Stimulated activated CD4-positive, alpha-beta T cell treated with anti-CD3 and anti-CD28 coated beads, Interleukin-15, amount 100 ng/mL, for 24 hours (primary cell): ENCODE results near the gene ACSF2.

Experiments
- DNase-seq: peaks from one replicate; pipeline ENCODE4 v3.0.0-alpha.2; 2020

The ACSF2 gene

DNA sequence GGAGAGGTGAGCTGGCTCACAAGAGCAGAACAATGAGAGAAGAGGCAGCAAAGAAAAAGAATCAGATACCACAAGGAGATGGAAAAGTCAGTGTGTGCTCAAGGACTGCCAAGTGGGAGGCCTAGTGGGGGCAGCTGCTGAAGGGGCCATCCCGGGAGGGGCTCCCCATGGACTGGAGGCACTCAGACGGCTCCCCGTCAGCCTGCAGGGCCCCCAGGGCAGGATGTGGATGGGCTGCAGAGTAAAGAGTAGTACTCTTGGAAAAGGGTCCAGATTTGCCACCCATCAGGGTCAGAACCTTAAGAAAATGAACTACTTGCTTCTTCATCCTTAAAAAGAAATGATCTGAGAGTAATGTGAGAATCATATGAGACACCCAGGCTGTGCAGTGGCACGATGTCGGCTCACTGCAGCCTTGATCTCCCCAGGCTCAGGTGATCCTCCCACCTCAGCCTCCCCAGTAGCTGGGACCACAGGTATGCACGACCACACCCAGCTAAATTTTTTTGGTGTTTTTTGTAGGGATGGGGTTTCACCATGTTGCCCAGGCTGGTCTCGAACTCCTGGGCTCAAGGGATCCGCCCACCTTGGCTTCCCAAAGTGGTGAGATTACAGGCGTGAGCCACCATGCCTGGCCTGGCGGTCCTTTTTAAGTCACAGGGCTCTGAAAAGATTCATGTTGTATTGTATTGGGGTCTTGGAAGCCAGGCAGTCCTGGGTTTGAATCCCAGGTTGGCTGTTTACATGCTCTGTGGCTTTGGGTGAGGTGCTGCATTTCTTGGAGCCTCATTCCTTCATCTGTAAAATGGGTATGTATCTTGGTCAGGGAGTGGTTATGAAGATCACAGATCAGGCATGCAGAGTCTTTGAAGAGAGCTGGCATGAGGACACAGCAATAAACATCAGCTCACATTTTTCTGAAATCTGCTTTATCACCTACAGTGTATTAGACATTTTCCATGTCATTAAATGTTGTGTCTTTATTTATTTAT is 15.1 kb downstream of the ACSF2 start:
- no peak for DNase-seq

DNA sequence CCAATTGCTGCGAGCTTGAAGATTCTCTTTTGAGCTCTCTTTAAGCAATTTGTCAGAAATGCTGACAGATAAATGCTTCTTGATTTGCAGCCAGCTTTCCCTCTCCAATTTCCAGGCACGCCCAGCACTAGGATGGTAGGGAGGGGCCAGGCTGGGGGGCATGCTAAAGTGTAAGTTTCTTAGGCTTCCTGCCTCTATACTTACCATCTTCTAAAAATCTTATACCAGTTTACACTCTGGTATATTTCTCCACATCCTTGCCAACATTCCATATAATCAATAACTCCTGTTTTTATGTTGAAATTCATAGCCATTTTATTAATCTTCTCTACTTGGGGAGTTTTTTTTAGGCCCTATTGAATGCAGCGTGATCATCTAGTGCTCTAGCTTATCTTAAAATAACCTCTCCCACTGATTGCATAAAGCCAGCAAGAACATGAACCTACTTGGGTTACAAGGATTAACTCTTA is 17.5 kb downstream of the ACSF2 start:
- DNase-seq, result no peak

DNA sequence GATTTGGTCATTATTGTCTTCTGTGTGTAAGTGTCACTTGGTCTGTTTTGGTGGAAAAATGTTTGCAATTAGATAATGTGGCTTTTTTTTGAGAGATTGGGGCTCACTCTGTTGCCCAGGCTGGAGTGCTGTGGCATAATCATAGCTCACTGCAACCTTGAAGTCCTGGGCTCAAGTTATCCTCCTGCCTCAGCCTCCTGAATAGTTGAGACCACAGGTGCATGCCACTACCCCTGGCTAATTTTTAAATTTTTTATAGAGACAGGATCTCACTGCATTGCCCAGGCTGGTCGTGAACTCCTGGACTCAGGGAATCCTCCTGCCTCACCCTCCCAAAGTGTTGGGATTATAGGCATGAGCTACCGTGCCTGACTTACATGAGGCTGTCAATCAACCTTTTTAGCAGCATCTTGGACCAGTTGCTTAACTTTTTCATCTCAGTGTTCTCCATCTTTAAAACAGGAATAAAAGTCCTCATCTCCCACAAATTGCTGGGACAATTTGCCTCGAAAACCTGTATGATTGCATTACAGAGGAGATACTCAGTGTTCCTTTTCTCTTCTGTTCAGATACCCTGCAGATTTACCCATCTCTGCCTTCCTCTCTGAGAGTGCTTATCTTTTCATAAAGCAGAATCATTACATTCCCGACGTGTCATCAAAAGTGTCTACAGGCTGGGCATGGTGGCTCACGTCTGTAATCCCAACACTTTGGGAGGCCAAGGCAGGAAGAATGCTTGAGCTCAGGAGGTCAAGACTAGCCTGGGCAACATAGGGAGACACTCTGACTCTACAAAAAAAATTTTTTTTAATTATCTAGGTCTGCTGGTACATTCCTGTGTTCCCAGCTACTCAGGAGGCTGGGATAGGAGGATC is 19.1 kb downstream of the ACSF2 start:
- no peak for DNase-seq

DNA sequence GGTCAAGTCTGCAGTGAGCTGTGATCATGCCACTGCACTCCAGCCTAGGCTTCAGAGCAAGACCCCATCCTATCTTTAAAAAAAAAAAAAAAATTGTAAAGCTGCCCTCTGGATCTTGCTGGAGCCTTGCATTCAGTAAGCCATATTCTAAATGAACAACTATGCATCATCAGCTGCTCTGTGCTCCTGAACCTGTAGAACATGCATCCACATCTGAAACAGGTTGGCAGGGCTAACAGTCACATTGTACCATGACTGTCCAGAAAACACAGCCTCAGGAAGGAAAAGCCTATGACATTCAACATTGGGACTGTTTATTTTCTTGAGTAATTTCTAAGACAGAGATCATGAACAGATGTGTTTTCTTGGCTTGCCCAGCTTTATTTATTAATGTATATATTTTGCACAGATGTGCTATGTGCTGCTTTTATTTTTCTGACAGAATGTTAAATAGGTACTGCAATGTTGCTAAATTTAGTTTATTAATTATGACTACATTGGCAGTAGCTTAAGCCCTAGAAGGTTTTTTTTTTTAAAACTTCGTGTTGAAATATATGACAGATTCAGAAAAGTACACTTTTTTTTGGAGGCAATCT is 19.8 kb downstream of the ACSF2 start:
- no peak for DNase-seq

DNA sequence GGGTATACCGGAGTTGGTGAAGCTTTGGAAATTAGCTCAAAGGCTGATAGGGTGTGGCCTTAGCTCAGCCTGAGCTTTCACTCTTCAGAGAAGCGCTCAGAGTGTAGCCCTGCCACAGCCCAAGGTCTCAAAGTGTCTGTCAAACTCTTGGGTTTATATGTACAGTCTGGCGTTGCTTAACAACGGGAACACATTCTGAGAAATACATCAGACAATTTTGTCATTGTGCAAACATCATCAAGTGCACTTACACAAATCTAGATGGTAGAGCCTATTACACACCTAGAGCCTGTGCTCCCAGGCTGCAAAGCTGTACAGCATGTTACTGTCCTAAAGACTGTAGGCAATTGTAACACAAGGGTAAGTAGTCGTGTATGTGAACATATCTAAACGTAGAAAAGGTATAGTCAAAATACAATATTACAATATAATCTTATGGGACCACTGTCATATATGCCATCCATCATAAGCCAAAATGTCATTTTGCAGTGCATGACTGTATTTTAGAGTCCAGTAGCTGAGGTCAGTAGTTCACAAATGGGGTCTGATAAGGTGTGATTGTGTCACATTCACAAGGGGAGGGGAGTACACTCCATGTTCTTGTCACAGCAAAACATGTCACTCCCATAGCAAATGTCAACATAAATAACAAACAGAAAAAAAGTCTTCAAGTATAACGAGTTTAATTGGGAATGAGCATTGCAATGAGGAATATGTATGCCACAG is 22.0 kb downstream of the ACSF2 start:
- DNase-seq, result no peak

DNA sequence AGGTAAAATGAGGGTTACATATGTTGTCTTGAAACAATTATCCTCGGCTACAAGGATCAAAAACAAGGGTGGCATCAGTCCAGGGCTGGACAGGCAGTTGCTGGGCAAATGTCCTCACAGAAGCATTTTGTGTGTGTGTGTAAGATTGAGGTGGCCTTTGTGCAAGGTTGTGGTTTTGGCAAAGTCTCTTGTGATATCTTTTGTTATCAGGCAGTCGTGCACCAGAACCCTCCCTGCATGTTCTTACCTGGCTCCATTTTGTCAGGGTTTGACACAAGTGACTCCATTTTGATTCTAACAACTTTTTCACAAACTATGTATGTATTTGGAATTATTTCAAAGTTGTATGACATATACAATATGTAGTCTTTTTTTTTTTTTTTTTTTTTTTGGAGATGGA is 22.6 kb downstream of the ACSF2 start:
- DNase-seq, result no peak

DNA sequence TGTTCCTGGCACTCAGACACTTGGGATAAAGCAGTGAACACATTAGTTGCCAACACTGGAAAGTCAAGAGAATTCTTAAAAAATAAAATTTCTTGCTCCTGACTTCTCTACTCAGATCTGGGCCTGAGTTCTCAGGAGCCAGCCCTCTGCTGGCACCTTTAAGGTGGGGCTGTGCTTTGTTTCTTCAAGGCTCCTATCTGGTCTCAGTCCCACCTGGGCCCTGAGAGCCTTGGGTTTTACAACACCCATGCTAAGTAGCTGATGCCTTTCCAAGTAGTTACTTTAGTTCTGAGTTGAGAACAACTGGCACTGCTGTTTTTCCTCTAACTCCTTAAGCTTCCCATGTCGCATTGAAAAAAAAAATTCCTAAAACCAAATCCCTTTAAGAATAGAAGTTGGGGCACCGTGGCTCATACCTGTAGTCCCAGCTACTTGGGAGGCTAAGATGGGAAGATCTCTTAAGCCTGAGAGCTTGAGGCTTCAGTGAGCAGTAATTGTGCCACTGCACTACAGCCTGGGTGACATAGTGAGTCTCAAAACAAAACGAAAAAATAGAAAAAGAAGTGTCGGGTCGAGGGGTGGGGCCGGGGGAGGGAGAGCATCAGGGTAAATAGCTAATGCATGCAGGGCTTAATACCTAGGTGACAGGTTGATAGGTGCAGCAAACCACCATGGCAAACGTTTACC is 26.1 kb downstream of the ACSF2 start:
- no peak for DNase-seq

DNA sequence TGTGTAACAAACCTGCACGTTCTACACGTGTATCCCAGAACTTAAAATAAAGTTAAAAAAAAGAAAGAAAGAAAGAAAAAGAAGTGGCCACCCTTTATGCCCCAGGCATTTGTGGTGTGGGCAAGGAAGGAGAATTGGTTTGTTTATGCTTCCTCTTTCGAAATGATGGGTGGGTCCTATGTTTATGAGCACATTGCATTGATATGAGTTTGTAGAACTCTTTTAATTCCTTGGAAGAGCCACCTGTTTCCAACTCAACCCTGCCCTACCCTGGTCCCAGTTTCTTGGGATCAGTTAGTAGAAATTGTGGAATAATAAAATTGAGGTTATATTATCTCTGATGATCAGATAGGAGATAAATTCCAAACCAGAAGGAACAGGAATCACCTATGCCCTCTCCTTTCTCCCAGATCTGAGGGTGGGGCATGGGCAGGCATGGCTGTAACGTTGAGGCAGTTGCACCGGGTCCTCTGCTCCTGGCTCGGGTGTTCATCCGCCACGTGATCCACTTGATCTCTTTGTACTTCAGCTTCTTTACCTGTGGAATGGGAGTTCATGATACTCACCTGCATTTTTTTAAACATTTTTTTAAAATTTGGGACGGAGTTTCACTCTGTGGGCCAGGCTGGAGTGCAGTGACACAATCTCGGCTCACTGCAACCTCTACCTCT is 26.7 kb downstream of the ACSF2 start:
- no peak for DNase-seq

DNA sequence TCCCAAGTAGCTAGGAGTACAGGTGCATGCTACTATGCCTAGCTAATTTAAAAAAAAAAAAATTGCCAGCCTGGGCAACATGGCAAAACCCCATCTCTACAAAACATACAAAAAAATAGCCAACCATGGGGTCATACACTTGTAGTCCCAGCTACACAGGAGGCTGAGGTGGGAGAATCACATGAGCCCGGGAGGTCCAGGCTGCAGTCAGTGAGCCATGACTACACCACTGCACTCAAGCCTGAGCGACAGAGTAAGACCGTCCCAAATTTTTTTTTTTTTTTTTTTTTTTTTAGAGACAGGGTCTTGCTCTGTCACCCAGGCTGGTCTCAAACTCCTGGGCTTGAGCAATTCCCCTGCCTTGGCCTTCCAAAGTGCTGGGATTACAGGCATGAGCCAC is 27.9 kb downstream of the ACSF2 start:
- DNase-seq, result no peak

DNA sequence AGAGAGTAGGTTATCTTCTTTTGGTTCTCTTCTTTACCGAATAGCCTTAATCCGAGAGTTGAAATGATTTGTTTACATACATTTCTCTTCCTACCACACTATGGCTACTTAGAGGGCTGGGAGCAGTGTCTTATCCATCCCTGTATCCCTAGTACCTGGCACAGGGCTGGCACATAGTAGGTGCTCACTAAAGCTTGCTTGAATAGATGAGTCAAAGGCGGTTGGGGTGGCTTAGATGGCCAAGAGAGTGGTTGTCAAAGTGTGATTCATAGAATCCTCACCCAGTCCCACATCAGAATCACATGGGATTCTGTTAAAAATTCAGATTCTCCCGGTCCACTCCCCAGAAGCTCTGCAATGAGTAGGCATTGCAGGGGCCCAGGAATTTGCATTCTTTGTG is 31.6 kb downstream of the ACSF2 start:
- DNase-seq, result no peak

DNA sequence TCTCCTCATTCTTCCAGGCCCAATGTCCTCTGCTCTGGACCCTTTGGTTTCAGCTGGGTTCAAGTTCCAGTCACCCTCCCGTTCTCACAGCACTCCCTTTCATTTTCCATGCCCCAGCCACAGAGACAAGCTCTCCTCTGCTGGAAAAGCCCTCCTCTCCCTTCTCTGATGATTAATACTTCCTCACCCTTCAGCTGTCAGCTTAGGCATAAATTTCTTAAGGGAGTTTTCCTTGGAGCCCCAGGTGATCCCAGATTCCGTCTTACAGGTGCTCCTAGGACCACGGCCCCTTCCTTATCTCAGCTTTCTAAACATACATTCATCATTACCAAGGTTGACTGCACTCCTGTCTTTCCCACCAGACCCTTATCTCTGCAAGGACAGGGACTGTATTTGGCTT is 32.3 kb downstream of the ACSF2 start:
- DNase-seq, result no peak

DNA sequence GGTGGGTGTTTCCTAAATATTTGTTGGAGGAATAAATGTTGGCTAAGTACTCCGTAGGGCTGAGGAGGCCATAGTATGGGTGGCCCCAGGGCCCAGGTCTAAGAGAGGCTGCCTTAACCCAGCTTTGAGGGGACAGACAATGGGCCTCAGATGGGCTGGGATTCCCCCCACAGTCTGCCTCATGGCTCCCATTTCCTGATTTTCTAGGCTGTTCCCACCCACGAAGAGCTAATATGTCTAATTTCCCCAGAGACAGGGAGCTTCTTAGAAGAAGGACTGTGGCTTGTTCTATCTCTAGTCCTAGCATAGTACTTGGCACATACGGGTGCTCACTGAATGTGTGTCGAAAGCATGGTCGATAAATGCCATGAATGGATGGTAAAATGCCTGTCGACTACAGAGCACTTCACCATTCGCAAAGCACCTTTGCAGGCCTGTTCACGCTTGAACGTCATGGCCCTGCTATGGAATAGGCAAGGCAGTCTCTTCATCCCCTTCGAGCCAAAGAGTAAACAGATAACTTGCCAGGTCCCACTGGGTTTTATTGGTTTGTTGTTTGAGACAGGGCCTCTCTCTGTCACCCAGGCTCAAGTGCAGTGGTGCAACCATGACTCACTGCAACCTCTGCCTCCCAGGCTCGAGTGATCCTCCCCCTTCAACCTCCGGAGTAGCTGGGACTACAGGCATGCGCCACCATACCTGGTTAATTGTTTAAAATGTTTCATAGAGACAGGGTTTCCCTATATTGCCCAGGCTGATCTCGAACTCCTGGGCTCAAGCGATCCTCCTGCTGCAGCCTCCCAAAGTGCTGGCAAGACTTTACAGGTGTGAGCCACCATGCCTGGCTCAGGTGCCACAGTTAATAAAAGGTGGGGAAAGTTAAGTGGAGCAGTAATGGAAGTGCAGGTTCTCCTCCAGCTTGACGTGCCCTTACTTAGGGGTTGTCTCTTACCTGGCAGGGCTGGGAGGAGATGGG is 33.0 kb downstream of the ACSF2 start:
- DNase-seq, result no peak

DNA sequence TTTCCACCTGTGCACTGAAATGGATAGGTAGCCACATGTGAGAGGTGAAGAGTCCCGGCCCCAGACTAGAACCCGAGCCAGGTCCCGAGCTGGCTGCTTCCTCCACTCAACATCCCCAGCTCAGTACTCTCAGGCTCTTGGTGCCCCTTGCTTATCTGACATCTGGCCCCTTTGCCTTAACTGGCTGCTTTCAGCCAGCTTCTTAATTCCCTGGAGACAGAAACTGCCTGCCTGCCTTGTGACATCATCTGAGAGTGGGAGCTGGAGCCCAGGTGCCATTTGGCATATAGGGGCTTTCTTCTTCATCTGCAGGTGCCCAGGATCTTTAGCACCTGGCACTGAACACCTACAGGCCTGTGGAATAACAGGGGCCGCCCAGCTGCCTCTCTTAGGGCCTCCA is 33.7 kb downstream of the ACSF2 start:
- DNase-seq, result no peak

DNA sequence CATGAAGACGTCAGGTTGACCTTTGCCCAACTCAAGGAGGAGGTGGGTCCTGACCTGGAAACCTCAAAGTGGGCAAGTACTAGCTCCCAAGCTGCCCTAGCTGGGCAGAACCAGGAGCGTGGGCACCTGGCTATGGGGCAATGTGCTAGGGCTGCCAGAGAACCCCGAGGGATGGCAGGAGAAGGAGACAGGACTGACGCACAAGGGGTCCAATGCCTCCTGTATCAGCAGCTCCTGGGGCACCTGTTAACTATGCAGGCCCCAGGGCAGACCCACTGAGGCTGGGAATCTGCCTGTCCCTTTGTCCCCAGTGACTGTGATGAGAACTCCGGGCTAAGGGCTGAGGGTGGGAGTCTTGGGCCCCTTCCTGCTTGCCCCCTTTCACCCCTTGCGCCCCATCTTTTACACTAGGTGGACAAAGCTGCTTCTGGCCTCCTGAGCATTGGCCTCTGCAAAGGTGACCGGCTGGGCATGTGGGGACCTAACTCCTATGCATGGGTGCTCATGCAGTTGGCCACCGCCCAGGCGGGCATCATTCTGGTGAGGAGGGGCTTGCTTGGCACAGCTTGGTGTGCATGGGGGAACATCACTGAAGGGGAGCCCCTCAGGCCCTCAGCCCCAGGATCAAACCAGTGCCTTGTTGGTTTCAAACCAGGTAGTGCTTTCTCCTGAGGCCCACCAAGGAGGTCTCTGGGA is 35.0 kb downstream of the ACSF2 start:
- DNase-seq, result no peak

DNA sequence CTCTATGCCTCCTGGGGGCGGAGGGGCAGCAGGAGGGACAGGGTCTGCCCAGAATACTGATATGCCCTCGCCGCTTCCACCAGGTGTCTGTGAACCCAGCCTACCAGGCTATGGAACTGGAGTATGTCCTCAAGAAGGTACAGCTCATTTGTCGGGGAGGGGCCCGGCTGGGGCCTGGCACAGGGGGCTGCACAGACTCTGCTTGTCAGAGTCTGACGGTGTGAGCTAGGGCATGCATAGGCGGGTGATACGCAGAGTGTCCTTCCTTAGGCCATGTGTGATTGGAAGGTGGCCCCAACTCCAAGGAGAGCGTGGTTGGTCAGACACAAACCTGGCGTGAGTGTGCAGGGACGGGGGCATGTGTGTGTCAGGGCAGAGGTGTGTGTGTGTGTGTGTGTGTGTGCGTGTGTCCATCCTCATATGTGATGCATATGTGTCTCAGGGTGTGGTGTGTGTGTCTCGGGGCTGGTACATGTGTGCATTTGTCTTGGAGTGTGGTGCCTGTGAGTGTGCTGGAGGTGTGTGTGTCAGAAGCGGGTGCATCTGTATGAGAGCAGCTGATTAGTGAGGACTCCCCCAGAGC is 35.6 kb downstream of the ACSF2 start:
- no peak for DNase-seq

DNA sequence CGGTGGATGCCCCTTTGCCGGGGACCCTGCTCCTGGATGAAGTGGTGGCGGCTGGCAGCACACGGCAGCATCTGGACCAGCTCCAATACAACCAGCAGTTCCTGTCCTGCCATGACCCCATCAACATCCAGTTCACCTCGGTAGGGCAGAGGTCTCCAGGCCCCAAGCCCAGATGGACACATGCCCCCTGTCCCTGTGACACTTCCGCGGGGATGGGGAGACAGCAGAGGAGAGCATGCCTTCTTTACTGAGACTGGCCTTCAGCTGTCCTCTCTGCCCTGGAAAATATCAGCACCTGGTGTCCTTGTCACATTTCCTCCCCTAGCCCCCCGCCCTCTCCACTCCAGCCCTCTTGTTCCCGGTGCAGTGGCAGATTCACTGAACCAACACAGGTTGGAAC is 36.4 kb downstream of the ACSF2 start:
- no peak for DNase-seq

DNA sequence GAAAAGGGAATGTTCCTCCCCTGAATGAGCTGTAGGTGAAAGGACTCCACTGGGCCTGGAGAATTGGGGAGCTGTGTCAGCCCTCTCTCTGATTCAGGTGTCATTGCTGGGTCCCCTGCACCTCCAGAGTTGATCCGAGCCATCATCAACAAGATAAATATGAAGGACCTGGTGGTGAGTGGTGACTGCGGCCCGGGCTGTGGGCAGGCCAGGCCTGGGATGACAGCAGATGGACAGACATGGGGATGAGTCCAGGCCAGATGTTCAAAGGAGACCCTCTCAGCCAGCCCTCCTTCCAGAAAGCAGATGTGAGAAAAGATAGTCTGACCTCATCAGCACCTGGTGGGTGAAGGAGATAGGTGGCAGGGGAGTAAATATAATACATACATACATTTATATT is 38.1 kb downstream of the ACSF2 start:
- DNase-seq, result no peak

DNA sequence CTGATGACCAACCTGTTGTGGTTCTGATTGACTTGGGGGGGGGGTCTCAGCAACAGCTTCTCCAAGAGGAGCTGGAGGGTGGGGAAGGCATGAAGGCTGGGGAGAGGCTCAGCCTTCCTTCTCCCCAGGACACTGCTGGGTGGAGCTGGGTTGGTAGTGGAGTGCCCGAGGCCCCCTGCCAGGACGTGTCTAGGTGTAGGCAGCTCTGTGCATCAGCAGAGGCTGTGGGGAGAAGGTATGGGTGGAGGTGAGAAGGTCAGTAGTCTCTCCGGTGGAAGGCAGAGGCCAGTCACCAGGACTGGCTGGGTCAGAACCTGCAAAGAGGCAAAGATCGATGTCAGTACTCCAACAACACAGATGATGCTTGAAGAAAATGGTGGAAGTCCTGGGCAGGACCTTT is 38.7 kb downstream of the ACSF2 start:
- no peak for DNase-seq

DNA sequence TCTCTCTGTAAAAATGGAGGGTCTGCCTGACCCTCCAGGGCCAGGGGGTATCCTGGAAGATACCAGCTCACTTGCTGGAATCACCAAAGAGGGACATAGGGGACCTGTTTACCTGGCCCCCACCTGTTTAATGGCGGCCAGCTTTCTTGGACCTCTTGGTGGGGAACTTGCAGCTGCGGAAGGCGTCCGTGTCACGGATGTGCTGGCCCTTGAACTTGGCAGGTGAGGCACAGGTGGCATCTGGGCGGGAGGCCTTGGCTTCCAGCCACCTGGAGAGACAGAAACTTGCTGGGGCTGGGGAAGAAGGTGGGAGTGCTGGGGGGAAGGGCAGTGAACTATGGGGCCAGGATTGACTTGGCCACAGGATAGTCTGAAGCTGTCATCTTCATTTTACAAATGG is 39.2 kb downstream of the ACSF2 start:
- no peak for DNase-seq
